HepG2 (cell line): ENCODE results near the gene CNTNAP1. TPM values are rescaled to one million over a fixed set of nuclear protein-coding genes. Genes with fewer than 3 reads are reported as not detected.
A peak's percentile ranks its signal among the peaks of the same experiment; 100 is the strongest.

ENCODE experiments used
- EHMT2 ChIP-seq: fragments of 200-600 bp; sonication (generic); IDR thresholded peaks from 2 replicates; pipeline ENCODE4 v1.7.0; 2017; ENCODE audit warnings: antibody characterized with exemption, low read depth, low read length, borderline replicate concordance
- GMEB2 ChIP-seq: IDR thresholded peaks from 2 replicates; pipeline ENCODE4 v1.6.1; 2016; ENCODE audit warnings: missing biosample characterization, missing genetic modification reagents, low read depth
- KMT2B ChIP-seq: IDR thresholded peaks from 2 replicates; pipeline ENCODE4 v1.6.1; 2016; ENCODE audit warnings: missing genetic modification reagents, missing compliant biosample characterization
- MAFK ChIP-seq, 2 experiments: IDR thresholded peaks in 1 of 2; conservative IDR thresholded peaks in 1 of 2; 2 replicates each; pipeline ENCODE4 v1.6.1; 2011; ENCODE audit warnings: improper control_type of control experiment in 2 of 2, low read length in 2 of 2
- NCOR1 ChIP-seq: fragments of 200-600 bp; sonication (generic); IDR thresholded peaks from 2 replicates; pipeline ENCODE4 v1.7.0; 2017; ENCODE audit warnings: antibody characterized with exemption, low read length, borderline replicate concordance
- PHB2 ChIP-seq: fragments of 450-650 bp; IDR thresholded peaks from 2 replicates; pipeline ENCODE4 v1.6.1; 2018; ENCODE audit not compliant: partially characterized antibody
- SP140L ChIP-seq: sonication (generic); formaldehyde crosslinking; IDR thresholded peaks from 2 replicates; pipeline ENCODE4 v1.4.0; 2020; ENCODE audit warnings: missing genetic modification reagents, borderline replicate concordance
- TOPORS ChIP-seq: sonication (generic); formaldehyde crosslinking; IDR thresholded peaks from 2 replicates; pipeline ENCODE4 v1.8.0; 2023; ENCODE audit warnings: mild to moderate bottlenecking, missing genetic modification reagents
- ZBTB3 ChIP-seq: sonication (generic); formaldehyde crosslinking; IDR thresholded peaks from 2 replicates; pipeline ENCODE4 v1.4.0; 2020; ENCODE audit warnings: low read depth, mild to moderate bottlenecking, moderate library complexity, missing genetic modification reagents, borderline replicate concordance
- ZBTB40 ChIP-seq, 2 experiments: fragments of 450-650 bp in 1 of 2; sonication (generic) in 1 of 2; formaldehyde crosslinking in 1 of 2; IDR thresholded peaks; 2 replicates each; pipeline versions ENCODE4 v1.6.1 to v1.8.0; 2016 to 2022; ENCODE audit warnings: antibody characterized with exemption in 1 of 2, mild to moderate bottlenecking in 1 of 2, missing genetic modification reagents in 1 of 2
- ZFYVE20 ChIP-seq: sonication (generic); formaldehyde crosslinking; IDR thresholded peaks from 2 replicates; pipeline ENCODE4 v1.8.0; 2023; ENCODE audit warnings: low read depth, mild to moderate bottlenecking, moderate library complexity, missing genetic modification reagents, borderline replicate concordance
- ZNF10 ChIP-seq: sonication (generic); formaldehyde crosslinking; IDR thresholded peaks from 2 replicates; pipeline ENCODE4 v1.4.0; 2020; ENCODE audit warnings: mild to moderate bottlenecking, low read depth, missing genetic modification reagents, borderline replicate concordance
- ZNF343 ChIP-seq: sonication (generic); formaldehyde crosslinking; IDR thresholded peaks from 2 replicates; pipeline ENCODE4 v1.4.0; 2020; ENCODE audit warnings: mild to moderate bottlenecking, missing genetic modification reagents
- ZNF704 ChIP-seq: sonication (generic); formaldehyde crosslinking; IDR thresholded peaks from 2 replicates; pipeline ENCODE4 v1.8.1; 2023; ENCODE audit warnings: mild to moderate bottlenecking, inconsistent platforms, moderate library complexity, missing genetic modification reagents, borderline replicate concordance
- ZSCAN31 ChIP-seq: sonication (generic); formaldehyde crosslinking; IDR thresholded peaks from 2 replicates; pipeline ENCODE4 v1.5.0; 2020; ENCODE audit warnings: low read depth, mild to moderate bottlenecking, missing genetic modification reagents
- polyA plus RNA-seq, 8 experiments: library from polyadenylated mRNA; depleted of rRNA in 3 of 8; stranded (reverse) in 7 of 8; unstranded in 1 of 8; fragments of >200 nt; fragmentation: Illumina TruSeq in 4 of 8; extraction: Trizol in 4 of 8; gene quantifications; 2 replicates each; pipeline versions ENCODE4 v1.2.1 to v1.2.3, GENCODE V29; 2011 to 2016; ENCODE audit warnings: low read depth in 4 of 8, missing spikeins in 1 of 8, mixed read lengths in 1 of 8; ENCODE audit not compliant: insufficient read depth in 1 of 8
- total RNA-seq, 5 experiments: library from RNA; depleted of rRNA; stranded (reverse); fragments of >200 nt; fragmentation: Illumina TruSeq; extraction: Trizol; gene quantifications; 2 replicates each; pipeline ENCODE4 v1.2.3, GENCODE V29; 2016; ENCODE audit warnings: low read depth in 1 of 5

CNTNAP1 gene
- total and polyA plus RNA-seq, 2 of the 13 experiments (the other 11 are each of a cell fraction or from before 2014, with no cell fraction given): 4.5 to 7.7 TPM

- TF ChIP-seq ZBTB40 (IDR thresholded peaks at IDR 0.05) (no peak), ZBTB40 (CRISPR knock-in tag; IDR thresholded peaks at IDR 0.05) (peak; percentile 89), GMEB2 (peak; percentile 70), ZSCAN31 (CRISPR knock-in tag) (peak; percentile 96), EHMT2 (no peak), SP140L (no peak; the same call in 1 of the 2 replicates), ZFYVE20 (CRISPR knock-in tag) (no peak), ZBTB3 (CRISPR knock-in tag) (no peak), ZNF343 (CRISPR knock-in tag) (peak; percentile 57; the same call in 1 of the 2 replicates), NCOR1 (0 out of 2 replicates have a peak, but pooled peaks have one; percentile 18), PHB2 (no peak), ZNF10 (CRISPR knock-in tag) (no peak), KMT2B (CRISPR knock-in tag) (no peak; the same call in 1 of the 2 replicates), MAFK (conservative IDR thresholded peaks at IDR 0.05 in 1 of 2, IDR thresholded peaks at IDR 0.05 in 1 of 2; ENCODE audit: low read length in 2 of 2) (no peak), TOPORS (CRISPR knock-in tag) (peak; percentile 89), ZNF704 (CRISPR knock-in tag) (peak; percentile 90)
Observed at GRCh38 chr17:42744806-42745617, 62.7 kb downstream of the CNTNAP1 start, which contains the start of gene EZH1 (continued).
